Measurements from ENCODE around the gene CLEC11A.
A peak's percentile ranks its signal among the peaks of the same experiment; 100 is the strongest.
"Not testable (repeated sequence)": the region's sequence is repeated elsewhere in the genome, so short reads cannot be mapped to it uniquely, and the experiment has no call there.

The CLEC11A gene

GRCh38 chr19:50772476-50772875 is 49.3 kb downstream of the CLEC11A start:
- peak; percentile 45 for DNase-seq (ENCODE audit: low read depth)
- no peak overlapping the region for H3K4me3 ChIP-seq (ENCODE audit: low read depth, low read length)
- TF ChIP-seq, protein P1, sequence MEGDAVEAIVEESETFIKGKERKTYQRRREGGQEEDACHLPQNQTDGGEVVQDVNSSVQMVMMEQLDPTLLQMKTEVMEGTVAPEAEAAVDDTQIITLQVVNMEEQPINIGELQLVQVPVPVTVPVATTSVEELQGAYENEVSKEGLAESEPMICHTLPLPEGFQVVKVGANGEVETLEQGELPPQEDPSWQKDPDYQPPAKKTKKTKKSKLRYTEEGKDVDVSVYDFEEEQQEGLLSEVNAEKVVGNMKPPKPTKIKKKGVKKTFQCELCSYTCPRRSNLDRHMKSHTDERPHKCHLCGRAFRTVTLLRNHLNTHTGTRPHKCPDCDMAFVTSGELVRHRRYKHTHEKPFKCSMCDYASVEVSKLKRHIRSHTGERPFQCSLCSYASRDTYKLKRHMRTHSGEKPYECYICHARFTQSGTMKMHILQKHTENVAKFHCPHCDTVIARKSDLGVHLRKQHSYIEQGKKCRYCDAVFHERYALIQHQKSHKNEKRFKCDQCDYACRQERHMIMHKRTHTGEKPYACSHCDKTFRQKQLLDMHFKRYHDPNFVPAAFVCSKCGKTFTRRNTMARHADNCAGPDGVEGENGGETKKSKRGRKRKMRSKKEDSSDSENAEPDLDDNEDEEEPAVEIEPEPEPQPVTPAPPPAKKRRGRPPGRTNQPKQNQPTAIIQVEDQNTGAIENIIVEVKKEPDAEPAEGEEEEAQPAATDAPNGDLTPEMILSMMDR (IDR thresholded peaks at IDR 0.05; ENCODE audit: low read depth, low read length), result no peak
- TF ChIP-seq POLR2A (IDR thresholded peaks at IDR 0.05; ENCODE audit: extremely low read depth, insufficient read length) (no peak), MYC (IDR thresholded peaks at IDR 0.05; ENCODE audit: low read depth, low read length) (no peak), MAX (IDR thresholded peaks at IDR 0.05; ENCODE audit: low read depth, low read length) (peak; percentile 28; the same call in 1 of the 2 replicates)

DNA sequence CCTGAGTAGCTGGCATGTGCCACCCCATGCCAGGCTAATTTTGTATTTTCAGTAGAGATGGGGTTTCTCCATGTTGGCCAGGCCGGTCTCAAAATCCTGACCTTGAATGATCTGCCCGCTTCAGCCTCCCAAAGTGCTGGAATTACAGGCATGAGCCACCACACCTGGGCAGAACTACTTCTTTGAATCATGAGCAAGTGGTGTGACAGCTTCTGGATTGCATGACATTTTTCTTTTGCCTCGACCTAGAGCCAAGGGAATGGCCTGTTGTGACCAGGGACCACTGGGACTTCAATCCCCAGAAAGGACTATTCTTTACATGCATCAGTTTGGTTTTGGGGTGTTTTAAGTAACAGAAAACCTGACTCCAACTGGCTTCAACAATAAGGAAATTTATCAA is 49.7 kb downstream of the CLEC11A start:
- not testable (repeated sequence) for DNase-seq (ENCODE audit: low read depth); H3K4me3 ChIP-seq (ENCODE audit: low read depth, low read length)

GRCh38 chr19:50773454-50773853 is 50.3 kb downstream of the CLEC11A start:
- H3K4me3 ChIP-seq (ENCODE audit: low read depth, low read length); DNase-seq (ENCODE audit: low read depth): not testable (repeated sequence)
